ENCODE data around the gene NMNAT3. TPM values are rescaled to one million over a fixed set of nuclear protein-coding genes. Genes with fewer than 3 reads are reported as not detected.
"Not testable (repeated sequence)": the region's sequence is repeated elsewhere in the genome, so short reads cannot be mapped to it uniquely, and the experiment has no call there.

The NMNAT3 gene
- total RNA-seq, 2 experiments from 2014 or later, result 1.5 to 1.9 TPM

DNA sequence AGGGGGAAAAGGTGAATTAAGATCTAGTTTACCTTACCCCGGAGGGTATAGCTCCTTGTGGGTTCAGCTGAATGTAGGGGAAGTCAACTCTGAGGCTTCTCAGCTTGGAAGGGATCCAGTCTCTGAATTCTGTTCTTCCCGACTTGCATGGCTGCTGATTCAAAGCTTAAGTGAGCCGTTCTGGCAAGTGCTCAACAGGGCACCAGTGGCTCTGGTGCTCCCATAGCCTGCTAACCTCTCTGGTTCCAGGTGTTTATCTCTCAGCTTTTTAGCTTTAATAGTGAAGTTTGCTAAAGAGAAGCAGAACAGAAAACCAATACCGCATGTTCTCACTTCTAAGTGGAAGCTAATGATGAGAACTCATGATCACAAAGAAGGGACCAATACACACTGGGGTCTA, 92.0 kb downstream of the NMNAT3 start:
- Histone ChIP-seq H3K27ac (ENCODE audit: low read depth in 1 of 2, low read length in 2 of 2) (no peak overlapping the region), H3K4me1 (ENCODE audit: insufficient read depth, low read length) (no peaks in the 10 kb centered on the region), H3K27me3 (ENCODE audit: control insufficient read depth in 1 of 2, insufficient read depth in 2 of 2, low read length in 2 of 2) (no peaks in the 10 kb centered on the region), H3K36me3 (ENCODE audit: insufficient read depth, low read length) (no peaks in the 10 kb centered on the region), H3K4me3 (ENCODE audit: low read length) (no peak overlapping the region), H3K9me3 (ENCODE audit: control insufficient read depth in 1 of 2, insufficient read depth in 1 of 2, low read length in 2 of 2) (no peaks in the 10 kb centered on the region)
- POLR2A ChIA-PET, result no interaction called here
- no peaks in the 10 kb centered on the region for H3K27me3 Mint-ChIP-seq
- CTCF ChIA-PET, result no interaction called here
- H3K36me3 Mint-ChIP-seq (ENCODE audit: low read depth), result peaks cover 9% of the 10 kb centered on the region
- ATAC-seq (ENCODE audit: poor library complexity) (no peak), DNase-seq (no peak)
- no peak overlapping the region for H3K27ac Mint-ChIP-seq
- peaks cover 3% of the 10 kb centered on the region for H3K9me3 Mint-ChIP-seq
- H3K4me3 Mint-ChIP-seq, result no peak overlapping the region
- H3K4me1 Mint-ChIP-seq (ENCODE audit: low read depth), result no peaks in the 10 kb centered on the region
- TF ChIP-seq, protein P1, sequence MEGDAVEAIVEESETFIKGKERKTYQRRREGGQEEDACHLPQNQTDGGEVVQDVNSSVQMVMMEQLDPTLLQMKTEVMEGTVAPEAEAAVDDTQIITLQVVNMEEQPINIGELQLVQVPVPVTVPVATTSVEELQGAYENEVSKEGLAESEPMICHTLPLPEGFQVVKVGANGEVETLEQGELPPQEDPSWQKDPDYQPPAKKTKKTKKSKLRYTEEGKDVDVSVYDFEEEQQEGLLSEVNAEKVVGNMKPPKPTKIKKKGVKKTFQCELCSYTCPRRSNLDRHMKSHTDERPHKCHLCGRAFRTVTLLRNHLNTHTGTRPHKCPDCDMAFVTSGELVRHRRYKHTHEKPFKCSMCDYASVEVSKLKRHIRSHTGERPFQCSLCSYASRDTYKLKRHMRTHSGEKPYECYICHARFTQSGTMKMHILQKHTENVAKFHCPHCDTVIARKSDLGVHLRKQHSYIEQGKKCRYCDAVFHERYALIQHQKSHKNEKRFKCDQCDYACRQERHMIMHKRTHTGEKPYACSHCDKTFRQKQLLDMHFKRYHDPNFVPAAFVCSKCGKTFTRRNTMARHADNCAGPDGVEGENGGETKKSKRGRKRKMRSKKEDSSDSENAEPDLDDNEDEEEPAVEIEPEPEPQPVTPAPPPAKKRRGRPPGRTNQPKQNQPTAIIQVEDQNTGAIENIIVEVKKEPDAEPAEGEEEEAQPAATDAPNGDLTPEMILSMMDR (IDR thresholded peaks at IDR 0.05), result no peak
- intact Hi-C loops (cut with DNase I, micrococcal nuclease), result no loop called here

DNA sequence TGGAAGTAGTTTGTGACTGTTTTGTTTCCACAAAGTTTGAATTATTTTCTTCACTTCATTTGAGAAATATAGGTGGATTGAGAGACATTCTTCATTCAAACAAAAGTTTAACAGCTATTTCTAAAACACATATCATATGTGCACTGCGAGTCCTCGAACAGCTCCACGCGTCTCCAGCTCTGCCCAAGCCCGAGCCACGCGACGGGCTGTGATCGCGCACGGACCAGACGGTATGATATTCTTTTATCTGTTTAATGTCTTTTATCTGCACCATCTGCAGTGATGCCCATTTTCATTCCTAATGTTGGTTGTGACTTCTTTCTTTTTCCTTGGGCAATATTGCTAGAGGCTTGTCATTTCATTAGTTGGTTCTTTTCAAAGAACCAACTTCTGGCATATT, 94.1 kb downstream of the NMNAT3 start:
- DNase-seq; H3K9me3 Mint-ChIP-seq; H3K9me3 ChIP-seq (ENCODE audit: control insufficient read depth in 1 of 2, insufficient read depth in 1 of 2, low read length in 2 of 2); POLR2A ChIA-PET; H3K27me3 Mint-ChIP-seq; H3K4me3 ChIP-seq (ENCODE audit: low read length); H3K27ac Mint-ChIP-seq; intact Hi-C loops (cut with DNase I, micrococcal nuclease); H3K4me3 Mint-ChIP-seq; H3K4me1 Mint-ChIP-seq (ENCODE audit: low read depth); H3K36me3 Mint-ChIP-seq (ENCODE audit: low read depth); CTCF ChIA-PET; H3K36me3 ChIP-seq (ENCODE audit: insufficient read depth, low read length); H3K27me3 ChIP-seq (ENCODE audit: control insufficient read depth in 1 of 2, insufficient read depth in 2 of 2, low read length in 2 of 2); H3K4me1 ChIP-seq (ENCODE audit: insufficient read depth, low read length); H3K27ac ChIP-seq (ENCODE audit: low read depth in 1 of 2, low read length in 2 of 2); ATAC-seq (ENCODE audit: poor library complexity): not testable (repeated sequence)

DNA sequence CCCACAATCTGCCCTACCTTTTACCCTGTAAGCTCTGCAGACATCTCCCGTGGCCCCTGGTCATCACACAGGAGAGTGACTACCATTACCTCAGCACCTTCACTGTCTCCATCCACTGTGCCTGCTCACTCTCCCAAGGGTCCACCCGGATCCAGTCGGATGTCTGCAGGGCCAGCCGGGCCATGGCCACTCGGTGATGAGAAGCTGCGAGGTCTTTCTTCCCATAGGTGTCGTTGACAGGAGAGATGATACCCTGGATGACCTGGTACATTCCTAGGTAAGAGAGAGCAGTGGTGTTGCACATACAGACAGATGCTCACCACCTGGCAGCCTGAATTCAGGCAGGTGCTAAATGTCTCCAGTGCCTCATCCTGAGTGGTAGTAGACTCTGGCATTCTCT, 99.0 kb downstream of the NMNAT3 start:
- intact Hi-C loops (cut with DNase I, micrococcal nuclease), result no loop called here
- Mint-ChIP-seq H3K27me3 (no peaks in the 10 kb centered on the region), H3K36me3 (ENCODE audit: low read depth) (peaks cover 15% of the 10 kb centered on the region), H3K27ac (no peak overlapping the region), H3K4me3 (no peak overlapping the region), H3K4me1 (ENCODE audit: low read depth) (no peaks in the 10 kb centered on the region), H3K9me3 (no peaks in the 10 kb centered on the region)
- TF ChIP-seq, protein P1 (IDR thresholded peaks at IDR 0.05), result no peak
- ATAC-seq (ENCODE audit: poor library complexity) (no peak), DNase-seq (no peak)
- Histone ChIP-seq H3K4me1 (ENCODE audit: insufficient read depth, low read length) (no peaks in the 10 kb centered on the region), H3K9me3 (ENCODE audit: control insufficient read depth in 1 of 2, insufficient read depth in 1 of 2, low read length in 2 of 2) (no peaks in the 10 kb centered on the region), H3K36me3 (ENCODE audit: insufficient read depth, low read length) (no peaks in the 10 kb centered on the region), H3K4me3 (ENCODE audit: low read length) (no peak overlapping the region), H3K27me3 (ENCODE audit: control insufficient read depth in 1 of 2, insufficient read depth in 2 of 2, low read length in 2 of 2) (no peaks in the 10 kb centered on the region), H3K27ac (ENCODE audit: low read depth in 1 of 2, low read length in 2 of 2) (no peak overlapping the region)
- POLR2A ChIA-PET, result no interaction called here
- CTCF ChIA-PET, result no interaction called here

GRCh38 chr3:139577909-139578308, 99.9 kb downstream of the NMNAT3 start:
- Histone ChIP-seq H3K27ac (ENCODE audit: low read depth in 1 of 2, low read length in 2 of 2) (no peak overlapping the region), H3K4me3 (ENCODE audit: low read length) (no peak overlapping the region), H3K36me3 (ENCODE audit: insufficient read depth, low read length) (no peaks in the 10 kb centered on the region), H3K27me3 (ENCODE audit: control insufficient read depth in 1 of 2, insufficient read depth in 2 of 2, low read length in 2 of 2) (no peaks in the 10 kb centered on the region), H3K9me3 (ENCODE audit: control insufficient read depth in 1 of 2, insufficient read depth in 1 of 2, low read length in 2 of 2) (no peaks in the 10 kb centered on the region), H3K4me1 (ENCODE audit: insufficient read depth, low read length) (no peaks in the 10 kb centered on the region)
- H3K4me3 Mint-ChIP-seq, result no peak overlapping the region
- DNase-seq (no peak), ATAC-seq (ENCODE audit: poor library complexity) (no peak)
- no peaks in the 10 kb centered on the region for H3K9me3 Mint-ChIP-seq
- TF ChIP-seq, protein P1 (IDR thresholded peaks at IDR 0.05), result no peak
- ChIA-PET POLR2A (no interaction called here), CTCF (no interaction called here)
- H3K36me3 Mint-ChIP-seq (ENCODE audit: low read depth), result peaks cover 15% of the 10 kb centered on the region
- no peaks in the 10 kb centered on the region for H3K4me1 Mint-ChIP-seq (ENCODE audit: low read depth)
- H3K27me3 Mint-ChIP-seq, result no peaks in the 10 kb centered on the region
- intact Hi-C loops (cut with DNase I, micrococcal nuclease), result no loop called here
- H3K27ac Mint-ChIP-seq, result no peak overlapping the region

Data from CD4-positive, alpha-beta T cell (primary cell).